KMS-11 (cell line): ENCODE results near the gene CIDEA.

ENCODE experiments used
- H2AFZ ChIP-seq: fragments of 200-600 bp; sonication (generic); 2 replicates; pipeline ENCODE4 v1.6.1; 2016; ENCODE audit warnings: antibody characterized with exemption, mixed run types, low read depth
- H3K27ac ChIP-seq: fragments of 200-600 bp; sonication (generic); 2 replicates; pipeline ENCODE4 v1.6.1; 2016; ENCODE audit warnings: mild to moderate bottlenecking, mixed run types
- H3K27me3 ChIP-seq: fragments of 200-600 bp; sonication (generic); 2 replicates; pipeline ENCODE4 v1.6.1; 2017; ENCODE audit warnings: mild to moderate bottlenecking, low read depth, mixed run types, moderate library complexity; ENCODE audit not compliant: insufficient read depth
- H3K36me3 ChIP-seq: fragments of 200-600 bp; sonication (generic); 2 replicates; pipeline ENCODE4 v1.6.1; 2017; ENCODE audit warnings: mild to moderate bottlenecking, mixed run types; ENCODE audit not compliant: insufficient read depth
- H3K4me1 ChIP-seq: fragments of 200-600 bp; sonication (generic); 2 replicates; pipeline ENCODE4 v1.6.1; 2016; ENCODE audit warnings: mild to moderate bottlenecking, low read depth, mixed run types; ENCODE audit not compliant: poor library complexity, severe bottlenecking
- H3K4me2 ChIP-seq: fragments of 200-600 bp; sonication (generic); 2 replicates; pipeline ENCODE4 v1.7.0; 2016; ENCODE audit warnings: mild to moderate bottlenecking, mixed run types
- H3K4me3 ChIP-seq: fragments of 200-600 bp; sonication (generic); IDR thresholded peaks from 2 replicates; pipeline ENCODE4 v1.6.1; 2017; ENCODE audit warnings: low read depth, low read length, mixed read lengths; ENCODE audit not compliant: insufficient read depth
- H3K79me2 ChIP-seq: fragments of 200-600 bp; sonication (generic); 2 replicates; pipeline ENCODE4 v1.6.1; 2016; ENCODE audit warnings: low read depth, mixed run types; ENCODE audit not compliant: insufficient read depth
- H3K9ac ChIP-seq: fragments of 200-600 bp; sonication (generic); 2 replicates; pipeline ENCODE4 v1.6.1; 2016; ENCODE audit warnings: mild to moderate bottlenecking, mixed run types
- H4K20me1 ChIP-seq: fragments of 200-600 bp; sonication (generic); 2 replicates; pipeline ENCODE4 v1.6.1; 2016; ENCODE audit warnings: mild to moderate bottlenecking, mixed run types; ENCODE audit not compliant: insufficient read depth
- TF ChIP-seq, protein P1 (sequence below): fragments of 200-600 bp; sonication (generic); conservative IDR thresholded peaks from 2 replicates; pipeline ENCODE4 v1.6.1; 2017; ENCODE audit warnings: low read depth, mild to moderate bottlenecking, antibody characterized with exemption, low read length, moderate library complexity, mixed read lengths

Gene CIDEA

DNA sequence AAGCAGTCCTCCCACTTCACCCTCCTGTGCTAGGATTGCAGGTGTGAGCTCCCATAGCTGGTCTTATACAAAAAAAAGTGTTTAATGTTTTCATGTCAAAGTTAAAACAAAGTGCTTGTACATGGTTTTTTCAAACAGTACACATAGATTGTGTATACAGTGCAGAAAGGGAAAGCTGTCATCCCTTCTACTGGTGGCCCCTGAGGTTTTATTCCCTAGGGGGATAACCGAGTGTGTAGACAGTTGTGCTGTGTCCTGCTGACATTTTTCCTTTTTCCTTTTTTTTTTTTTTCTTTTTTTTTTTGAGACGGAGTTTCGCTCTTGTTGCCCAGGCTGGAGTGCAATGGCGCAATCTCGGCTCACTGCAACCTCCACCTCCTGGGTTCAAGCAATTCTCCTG, 64.7 kb downstream of the CIDEA start:
- Histone ChIP-seq H3K27ac (no peak overlapping the region), H3K4me3 (no peak overlapping the region)

DNA sequence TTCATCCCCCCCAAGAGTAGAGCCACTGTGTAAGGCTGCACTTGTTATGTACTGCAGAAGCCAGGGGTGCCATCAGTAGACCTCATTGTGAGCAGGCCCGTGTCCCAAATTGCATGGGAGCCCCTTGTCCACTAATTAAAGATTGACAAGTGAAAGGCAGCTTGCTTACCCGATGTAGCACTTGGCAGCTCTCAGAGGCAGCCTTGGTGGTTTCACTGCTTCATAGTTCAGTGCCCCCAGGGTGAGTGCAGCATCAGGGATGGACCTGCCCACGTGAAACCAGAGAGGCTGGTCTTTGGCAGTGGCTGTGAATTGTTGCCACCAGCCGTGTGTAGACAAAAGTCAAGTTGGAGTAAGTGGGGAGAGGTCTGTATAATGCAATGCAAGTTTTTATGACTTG, 67.2 kb downstream of the CIDEA start:
- Histone ChIP-seq H3K27ac (no peak overlapping the region), H3K4me1 (no peaks in the 10 kb centered on the region), H3K79me2 (no peaks in the 10 kb centered on the region), H3K4me3 (no peak overlapping the region), H2AFZ (no peak overlapping the region), H3K4me2 (no peak overlapping the region), H3K9ac (no peak overlapping the region), H4K20me1 (no peaks in the 10 kb centered on the region), H3K27me3 (no peaks in the 10 kb centered on the region), H3K36me3 (no peaks in the 10 kb centered on the region)
- TF ChIP-seq, protein P1, sequence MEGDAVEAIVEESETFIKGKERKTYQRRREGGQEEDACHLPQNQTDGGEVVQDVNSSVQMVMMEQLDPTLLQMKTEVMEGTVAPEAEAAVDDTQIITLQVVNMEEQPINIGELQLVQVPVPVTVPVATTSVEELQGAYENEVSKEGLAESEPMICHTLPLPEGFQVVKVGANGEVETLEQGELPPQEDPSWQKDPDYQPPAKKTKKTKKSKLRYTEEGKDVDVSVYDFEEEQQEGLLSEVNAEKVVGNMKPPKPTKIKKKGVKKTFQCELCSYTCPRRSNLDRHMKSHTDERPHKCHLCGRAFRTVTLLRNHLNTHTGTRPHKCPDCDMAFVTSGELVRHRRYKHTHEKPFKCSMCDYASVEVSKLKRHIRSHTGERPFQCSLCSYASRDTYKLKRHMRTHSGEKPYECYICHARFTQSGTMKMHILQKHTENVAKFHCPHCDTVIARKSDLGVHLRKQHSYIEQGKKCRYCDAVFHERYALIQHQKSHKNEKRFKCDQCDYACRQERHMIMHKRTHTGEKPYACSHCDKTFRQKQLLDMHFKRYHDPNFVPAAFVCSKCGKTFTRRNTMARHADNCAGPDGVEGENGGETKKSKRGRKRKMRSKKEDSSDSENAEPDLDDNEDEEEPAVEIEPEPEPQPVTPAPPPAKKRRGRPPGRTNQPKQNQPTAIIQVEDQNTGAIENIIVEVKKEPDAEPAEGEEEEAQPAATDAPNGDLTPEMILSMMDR: no peak

More for the DNA sequence above, 64.7 kb downstream of the CIDEA start:
- H3K4me2 ChIP-seq: no peak overlapping the region
- H4K20me1 ChIP-seq: no peaks in the 10 kb centered on the region
- H3K4me1 ChIP-seq: no peaks in the 10 kb centered on the region
- no peak overlapping the region for H3K9ac ChIP-seq
- TF ChIP-seq, protein P1: no peak
- no peaks in the 10 kb centered on the region for H3K79me2 ChIP-seq
- H3K36me3 ChIP-seq: no peaks in the 10 kb centered on the region
- no peak overlapping the region for H2AFZ ChIP-seq
- H3K27me3 ChIP-seq: no peaks in the 10 kb centered on the region

DNA sequence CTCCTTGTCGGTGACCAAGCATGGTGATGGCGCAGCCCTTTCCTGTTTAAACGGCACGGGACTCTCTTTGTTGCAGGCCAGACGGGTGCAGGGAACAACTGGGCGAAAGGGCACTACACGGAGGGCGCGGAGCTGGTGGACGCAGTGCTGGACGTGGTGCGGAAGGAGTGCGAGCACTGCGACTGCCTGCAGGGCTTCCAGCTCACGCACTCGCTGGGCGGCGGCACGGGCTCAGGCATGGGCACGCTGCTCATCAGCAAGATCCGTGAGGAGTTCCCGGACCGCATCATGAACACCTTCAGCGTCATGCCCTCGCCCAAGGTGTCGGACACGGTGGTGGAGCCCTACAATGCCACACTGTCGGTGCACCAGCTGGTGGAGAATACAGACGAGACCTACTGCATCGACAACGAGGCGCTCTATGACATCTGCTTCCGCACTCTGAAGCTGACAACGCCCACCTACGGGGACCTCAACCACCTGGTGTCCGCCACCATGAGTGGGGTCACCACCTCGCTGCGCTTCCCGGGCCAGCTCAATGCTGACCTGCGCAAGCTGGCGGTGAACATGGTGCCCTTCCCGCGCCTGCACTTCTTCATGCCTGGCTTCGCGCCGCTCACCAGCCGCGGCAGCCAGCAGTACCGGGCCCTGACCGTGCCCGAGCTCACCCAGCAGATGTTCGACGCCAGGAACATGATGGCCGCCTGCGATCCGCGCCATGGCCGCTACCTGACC, 71.0 kb downstream of the CIDEA start:
- TF ChIP-seq, protein P1: no peak
- no peaks in the 10 kb centered on the region for H3K27me3 ChIP-seq
- H3K4me3 ChIP-seq: no peak overlapping the region
- no peak overlapping the region for H2AFZ ChIP-seq
- H3K4me2 ChIP-seq: no peak overlapping the region
- no peaks in the 10 kb centered on the region; the same call in 1 of the 2 replicates for H3K36me3 ChIP-seq
- no peaks in the 10 kb centered on the region for H3K79me2 ChIP-seq
- no peak overlapping the region for H3K27ac ChIP-seq
- no peaks in the 10 kb centered on the region for H3K4me1 ChIP-seq
- H4K20me1 ChIP-seq: no peaks in the 10 kb centered on the region
- H3K9ac ChIP-seq: no peak overlapping the region

DNA sequence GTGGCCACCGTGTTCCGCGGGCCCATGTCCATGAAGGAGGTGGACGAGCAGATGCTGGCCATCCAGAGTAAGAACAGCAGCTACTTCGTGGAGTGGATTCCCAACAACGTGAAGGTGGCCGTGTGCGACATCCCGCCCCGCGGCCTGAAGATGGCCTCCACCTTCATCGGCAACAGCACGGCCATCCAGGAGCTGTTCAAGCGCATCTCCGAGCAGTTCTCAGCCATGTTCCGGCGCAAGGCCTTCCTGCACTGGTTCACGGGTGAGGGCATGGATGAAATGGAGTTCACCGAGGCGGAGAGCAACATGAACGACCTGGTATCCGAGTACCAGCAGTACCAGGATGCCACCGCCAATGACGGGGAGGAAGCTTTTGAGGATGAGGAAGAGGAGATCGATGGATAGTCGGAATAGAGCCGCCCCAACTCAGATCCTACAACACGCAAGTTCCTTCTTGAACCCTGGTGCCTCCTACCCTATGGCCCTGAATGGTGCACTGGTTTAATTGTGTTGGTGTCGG, 71.6 kb downstream of the CIDEA start:
- no peak overlapping the region for H3K9ac ChIP-seq
- no peak overlapping the region for H3K4me2 ChIP-seq
- no peaks in the 10 kb centered on the region for H3K79me2 ChIP-seq
- TF ChIP-seq, protein P1: no peak
- H3K4me1 ChIP-seq: no peaks in the 10 kb centered on the region
- H3K4me3 ChIP-seq: no peak overlapping the region
- H4K20me1 ChIP-seq: no peaks in the 10 kb centered on the region; the same call in 1 of the 2 replicates
- H2AFZ ChIP-seq: no peak overlapping the region
- H3K27me3 ChIP-seq: no peaks in the 10 kb centered on the region
- no peak overlapping the region for H3K27ac ChIP-seq
- H3K36me3 ChIP-seq: no peaks in the 10 kb centered on the region; the same call in 1 of the 2 replicates
